HL-60/S4 treated with phorbol 12-myristate 13-acetate at 8.2 ng/mL for 4 days and 3 days (cell line): Measurements from ENCODE around the gene NKAPL.
"Not testable (repeated sequence)": the region's sequence is repeated elsewhere in the genome, so short reads cannot be mapped to it uniquely, and the experiment has no call there.

Source experiments
- in situ Hi-C: fragments of 300-500 bp; cut with MboI; formaldehyde crosslinking; loops from 2 replicates; pipeline ENCODE4 v1.15.0; 2022; ENCODE audit warnings: low sequenced_read_pairs

Gene NKAPL

DNA sequence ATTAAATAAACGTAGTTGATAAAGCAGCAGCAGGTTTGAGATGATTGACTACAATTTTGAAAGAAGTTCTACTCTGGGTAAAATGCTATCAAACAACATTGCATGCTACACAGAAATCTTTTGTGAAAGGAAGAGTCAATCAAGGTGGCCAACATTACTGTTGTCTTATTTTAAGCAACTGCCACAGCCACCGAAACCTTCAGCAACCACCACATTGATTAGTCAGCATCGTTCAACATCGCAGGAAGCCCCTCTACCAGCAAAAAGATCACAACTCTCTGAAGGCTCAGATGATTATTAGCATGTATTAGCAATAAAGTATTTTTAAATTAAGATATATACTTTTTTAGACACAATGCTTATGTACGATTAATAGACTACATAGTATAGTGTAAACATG, 36.2 kb downstream of the NKAPL start:
- in situ Hi-C loops: no loop called here

- in situ Hi-C loops: no loop called here
Measured at GRCh38 chr6:28296520-28297060, 37.5 kb downstream of the NKAPL start.

DNA sequence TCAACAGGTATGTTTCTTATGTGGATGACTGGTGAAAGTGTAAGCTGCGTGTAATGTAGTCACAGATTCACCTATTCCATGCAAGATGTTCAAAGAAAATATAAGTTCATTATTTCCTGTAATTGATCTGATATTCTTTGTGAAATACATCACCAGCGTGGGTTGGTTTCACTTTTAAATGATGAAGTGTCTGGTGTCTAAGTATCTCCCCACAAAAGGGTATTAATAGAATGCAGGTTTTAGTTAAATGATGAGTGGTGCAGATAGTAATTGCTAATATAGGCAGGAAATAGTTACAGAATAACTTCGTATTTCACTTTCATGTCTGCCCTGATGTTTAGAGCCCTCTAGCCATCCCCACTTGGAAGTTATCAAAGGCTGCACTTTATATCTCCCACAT, 44.5 kb downstream of the NKAPL start:
- in situ Hi-C loops: no loop called here

GRCh38 chr6:28306363-28306762, 47.3 kb downstream of the NKAPL start:
- in situ Hi-C loops: not testable (repeated sequence)
